Measurements from ENCODE around the gene RSBN1L. TPM values are rescaled to one million over a fixed set of nuclear protein-coding genes. Genes with fewer than 3 reads are reported as not detected.

Gene RSBN1L
- polyA plus RNA-seq, 2 of the 4 experiments (the other 2 are of a cell fraction), result 11.1 to 13.0 TPM

DNA sequence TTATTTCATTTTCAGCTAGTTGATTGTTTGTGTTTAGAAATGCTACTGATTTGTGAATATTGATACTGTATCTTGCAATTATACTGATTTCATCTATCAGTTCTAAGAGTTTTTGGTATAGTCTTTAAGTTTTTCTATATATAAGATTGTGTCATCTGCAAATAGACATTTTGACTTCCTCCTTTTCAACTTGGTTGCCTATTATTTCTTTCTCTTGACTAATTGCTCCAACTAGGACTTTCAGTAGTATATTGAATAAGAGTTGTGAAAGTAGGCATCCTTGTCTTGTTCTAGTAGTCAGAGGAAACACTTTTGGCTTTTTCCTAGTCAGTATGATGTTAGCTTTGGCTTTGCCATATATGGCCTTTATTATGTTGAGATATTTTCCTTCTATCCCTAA lies 122.8 kb downstream of the RSBN1L start:
- no peak overlapping the region for H3K4me2 ChIP-seq
- POLR2A ChIA-PET, result no interaction called here
- peaks cover 36% of the 10 kb centered on the region for H3K9me3 ChIP-seq
- CTCF ChIA-PET, result no interaction called here
- H3K4me1 ChIP-seq, result no peaks in the 10 kb centered on the region
- DNase-seq (ENCODE audit: low read depth in 1 of 2, low spot score in 1 of 2) (no peak), ATAC-seq (no peak), FAIRE-seq (no peak)
- no peak for TF ChIP-seq MYC (IDR thresholded peaks at IDR 0.05; ENCODE audit: borderline replicate concordance, low read length)
- TF ChIP-seq FOSB (CRISPR knock-in tag; IDR thresholded peaks at IDR 0.05), result no peak
- no peak for TF ChIP-seq RCOR1 (IDR thresholded peaks at IDR 0.05; ENCODE audit: low read depth, low read length)
- TF ChIP-seq, protein P1, sequence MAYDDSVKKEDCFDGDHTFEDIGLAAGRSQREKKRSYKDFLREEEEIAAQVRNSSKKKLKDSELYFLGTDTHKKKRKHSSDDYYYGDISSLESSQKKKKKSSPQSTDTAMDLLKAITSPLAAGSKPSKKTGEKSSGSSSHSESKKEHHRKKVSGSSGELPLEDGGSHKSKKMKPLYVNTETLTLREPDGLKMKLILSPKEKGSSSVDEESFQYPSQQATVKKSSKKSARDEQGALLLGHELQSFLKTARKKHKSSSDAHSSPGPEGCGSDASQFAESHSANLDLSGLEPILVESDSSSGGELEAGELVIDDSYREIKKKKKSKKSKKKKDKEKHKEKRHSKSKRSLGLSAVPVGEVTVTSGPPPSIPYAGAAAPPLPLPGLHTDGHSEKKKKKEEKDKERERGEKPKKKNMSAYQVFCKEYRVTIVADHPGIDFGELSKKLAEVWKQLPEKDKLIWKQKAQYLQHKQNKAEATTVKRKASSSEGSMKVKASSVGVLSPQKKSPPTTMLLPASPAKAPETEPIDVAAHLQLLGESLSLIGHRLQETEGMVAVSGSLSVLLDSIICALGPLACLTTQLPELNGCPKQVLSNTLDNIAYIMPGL (CRISPR knock-in tag; IDR thresholded peaks at IDR 0.05; ENCODE audit: borderline replicate concordance), result no peak
- TF ChIP-seq CBX2 (IDR thresholded peaks at IDR 0.05; ENCODE audit: borderline replicate concordance, low read depth), result no peak
- no peak for TF ChIP-seq FOSL2 (IDR thresholded peaks at IDR 0.05)
- no peak for TF ChIP-seq FOSL2 (CRISPR knock-in tag; IDR thresholded peaks at IDR 0.05)
- no peak for TF ChIP-seq ZSCAN20 (CRISPR knock-in tag; IDR thresholded peaks at IDR 0.05)
- no peak for TF ChIP-seq POLR2AphosphoS2 (conservative IDR thresholded peaks at IDR 0.05; ENCODE audit: low read length)
- no peak for TF ChIP-seq CEBPB (IDR thresholded peaks at IDR 0.05)
- no peak for TF ChIP-seq ZFP36 (IDR thresholded peaks at IDR 0.05; ENCODE audit: borderline replicate concordance, partially characterized antibody)
- H3K4me3 ChIP-seq, result no peak overlapping the region
- no peak overlapping the region for H3K27ac ChIP-seq

DNA sequence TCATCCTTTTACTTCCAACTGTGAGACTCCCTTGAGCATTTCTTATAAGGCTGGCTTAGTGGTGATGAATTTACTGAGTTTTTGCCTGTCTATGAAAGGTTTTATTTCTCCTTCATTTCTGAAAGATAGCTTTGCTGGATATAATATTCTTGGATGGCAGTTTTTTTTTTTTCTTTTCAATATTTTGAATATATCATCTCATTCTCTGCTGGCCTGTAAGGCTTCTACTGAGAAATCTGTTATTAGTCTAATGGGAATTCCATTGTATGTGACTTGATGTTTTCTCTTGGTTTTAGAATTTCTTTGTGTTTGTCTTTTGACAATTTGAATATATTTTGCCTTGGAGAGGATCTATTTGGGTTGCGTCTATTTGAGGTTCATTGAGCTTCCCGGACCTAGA lies 124.7 kb downstream of the RSBN1L start:
- CTCF ChIA-PET, result interaction anchor here (1.0 to 1.8 kb wide), 3 partner anchors 12 to 22 kb away, joined by 3 to 4 read pairs (median 3); partner anchors contain the start of genes PHTF2 and TMEM60
- 92% methylated on average over 2 of the region's 2 CpGs for WGBS (ENCODE audit: missing lambda C conversion rate)

DNA sequence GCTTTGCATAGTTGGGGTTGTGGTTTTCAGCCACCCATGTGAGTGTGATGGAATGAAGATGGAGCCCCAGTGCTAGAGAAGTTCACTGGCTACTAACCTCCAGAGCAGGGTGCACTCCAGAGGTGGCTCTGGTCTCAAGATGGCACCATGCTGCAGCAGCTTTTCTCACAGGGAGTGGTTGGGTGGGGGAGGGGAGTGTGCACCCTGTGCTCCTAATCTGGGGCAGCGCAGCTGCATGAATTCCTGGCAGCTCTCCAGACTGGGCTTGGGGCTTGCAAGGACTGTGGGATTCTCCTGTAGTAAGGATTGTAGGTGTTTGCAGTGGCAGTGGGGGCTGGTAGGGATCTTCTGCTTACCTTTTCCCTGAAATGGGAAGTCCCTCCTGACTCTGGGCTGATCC lies 126.0 kb downstream of the RSBN1L start:
- Histone ChIP-seq H3K4me1 (no peaks in the 10 kb centered on the region), H3K9me3 (peaks cover 34% of the 10 kb centered on the region), H3K4me3 (no peak overlapping the region), H3K27ac (no peak overlapping the region), H3K4me2 (no peak overlapping the region)
- FAIRE-seq, result no peak
- TF ChIP-seq, protein P2, sequence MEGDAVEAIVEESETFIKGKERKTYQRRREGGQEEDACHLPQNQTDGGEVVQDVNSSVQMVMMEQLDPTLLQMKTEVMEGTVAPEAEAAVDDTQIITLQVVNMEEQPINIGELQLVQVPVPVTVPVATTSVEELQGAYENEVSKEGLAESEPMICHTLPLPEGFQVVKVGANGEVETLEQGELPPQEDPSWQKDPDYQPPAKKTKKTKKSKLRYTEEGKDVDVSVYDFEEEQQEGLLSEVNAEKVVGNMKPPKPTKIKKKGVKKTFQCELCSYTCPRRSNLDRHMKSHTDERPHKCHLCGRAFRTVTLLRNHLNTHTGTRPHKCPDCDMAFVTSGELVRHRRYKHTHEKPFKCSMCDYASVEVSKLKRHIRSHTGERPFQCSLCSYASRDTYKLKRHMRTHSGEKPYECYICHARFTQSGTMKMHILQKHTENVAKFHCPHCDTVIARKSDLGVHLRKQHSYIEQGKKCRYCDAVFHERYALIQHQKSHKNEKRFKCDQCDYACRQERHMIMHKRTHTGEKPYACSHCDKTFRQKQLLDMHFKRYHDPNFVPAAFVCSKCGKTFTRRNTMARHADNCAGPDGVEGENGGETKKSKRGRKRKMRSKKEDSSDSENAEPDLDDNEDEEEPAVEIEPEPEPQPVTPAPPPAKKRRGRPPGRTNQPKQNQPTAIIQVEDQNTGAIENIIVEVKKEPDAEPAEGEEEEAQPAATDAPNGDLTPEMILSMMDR (IDR thresholded peaks at IDR 0.05), result no peak
- TF ChIP-seq ZFP36 (IDR thresholded peaks at IDR 0.05; ENCODE audit: borderline replicate concordance, partially characterized antibody), result no peak
- TF ChIP-seq TFCP2L1 (CRISPR knock-in tag; IDR thresholded peaks at IDR 0.05), result no peak
- no peak for TF ChIP-seq CBX2 (IDR thresholded peaks at IDR 0.05; ENCODE audit: borderline replicate concordance, low read depth)
- TF ChIP-seq, protein P3, sequence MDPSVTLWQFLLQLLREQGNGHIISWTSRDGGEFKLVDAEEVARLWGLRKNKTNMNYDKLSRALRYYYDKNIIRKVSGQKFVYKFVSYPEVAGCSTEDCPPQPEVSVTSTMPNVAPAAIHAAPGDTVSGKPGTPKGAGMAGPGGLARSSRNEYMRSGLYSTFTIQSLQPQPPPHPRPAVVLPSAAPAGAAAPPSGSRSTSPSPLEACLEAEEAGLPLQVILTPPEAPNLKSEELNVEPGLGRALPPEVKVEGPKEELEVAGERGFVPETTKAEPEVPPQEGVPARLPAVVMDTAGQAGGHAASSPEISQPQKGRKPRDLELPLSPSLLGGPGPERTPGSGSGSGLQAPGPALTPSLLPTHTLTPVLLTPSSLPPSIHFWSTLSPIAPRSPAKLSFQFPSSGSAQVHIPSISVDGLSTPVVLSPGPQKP (IDR thresholded peaks at IDR 0.05; ENCODE audit: low read depth, low read length), result no peak
- DNase-seq (ENCODE audit: low read depth in 1 of 2, low spot score in 1 of 2), result no peak
- 50% methylated on average over 1 of the region's 1 CpG for WGBS (ENCODE audit: missing lambda C conversion rate)
- CTCF ChIA-PET, result interaction anchor here (1.0 kb wide), 1 partner anchor 9 kb away, joined by 3 read pairs; no protein-coding TSS in a partner anchor
- ATAC-seq, result no peak
- POLR2A ChIA-PET, result no interaction called here

More for the DNA sequence above, 124.7 kb downstream of the RSBN1L start:
- H3K27ac ChIP-seq, result no peak overlapping the region
- POLR2A ChIA-PET, result no interaction called here
- no peak for DNase-seq (ENCODE audit: low read depth in 1 of 2, low spot score in 1 of 2)
- no peak for ATAC-seq
- TF ChIP-seq HOXB5 (CRISPR knock-in tag; IDR thresholded peaks at IDR 0.05) (no peak), KDM5A (IDR thresholded peaks at IDR 0.05) (no peak), FOXS1 (CRISPR knock-in tag; IDR thresholded peaks at IDR 0.05) (no peak), ZNF302 (CRISPR knock-in tag; IDR thresholded peaks at IDR 0.05) (no peak), CHD4 (IDR thresholded peaks at IDR 0.05; ENCODE audit: borderline replicate concordance) (no peak), TP53 (CRISPR knock-in tag; IDR thresholded peaks at IDR 0.05) (no peak), NFE2L2 (conservative IDR thresholded peaks at IDR 0.05; ENCODE audit: low read length) (no peak)
- TF ChIP-seq, protein P2 (IDR thresholded peaks at IDR 0.05), result no peak
- no peaks in the 10 kb centered on the region for H3K4me1 ChIP-seq
- no peak overlapping the region for H3K4me2 ChIP-seq
- no peak for FAIRE-seq
- H3K4me3 ChIP-seq, result no peak overlapping the region
- H3K9me3 ChIP-seq, result peaks cover 36% of the 10 kb centered on the region
